CD4-positive, alpha-beta T cell treated with Interleukin-17A for 4 hours (primary cell): ENCODE data around the gene AEBP2.
"Not testable (repeated sequence)": the region's sequence is repeated elsewhere in the genome, so short reads cannot be mapped to it uniquely, and the experiment has no call there.

ENCODE experiments used
- DNase-seq: peaks from one replicate; pipeline ENCODE4 v3.0.0-alpha.2; 2020; ENCODE audit warnings: mixed read lengths

The AEBP2 gene, protein sequence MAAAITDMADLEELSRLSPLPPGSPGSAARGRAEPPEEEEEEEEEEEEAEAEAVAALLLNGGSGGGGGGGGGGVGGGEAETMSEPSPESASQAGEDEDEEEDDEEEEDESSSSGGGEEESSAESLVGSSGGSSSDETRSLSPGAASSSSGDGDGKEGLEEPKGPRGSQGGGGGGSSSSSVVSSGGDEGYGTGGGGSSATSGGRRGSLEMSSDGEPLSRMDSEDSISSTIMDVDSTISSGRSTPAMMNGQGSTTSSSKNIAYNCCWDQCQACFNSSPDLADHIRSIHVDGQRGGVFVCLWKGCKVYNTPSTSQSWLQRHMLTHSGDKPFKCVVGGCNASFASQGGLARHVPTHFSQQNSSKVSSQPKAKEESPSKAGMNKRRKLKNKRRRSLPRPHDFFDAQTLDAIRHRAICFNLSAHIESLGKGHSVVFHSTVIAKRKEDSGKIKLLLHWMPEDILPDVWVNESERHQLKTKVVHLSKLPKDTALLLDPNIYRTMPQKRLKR

DNA sequence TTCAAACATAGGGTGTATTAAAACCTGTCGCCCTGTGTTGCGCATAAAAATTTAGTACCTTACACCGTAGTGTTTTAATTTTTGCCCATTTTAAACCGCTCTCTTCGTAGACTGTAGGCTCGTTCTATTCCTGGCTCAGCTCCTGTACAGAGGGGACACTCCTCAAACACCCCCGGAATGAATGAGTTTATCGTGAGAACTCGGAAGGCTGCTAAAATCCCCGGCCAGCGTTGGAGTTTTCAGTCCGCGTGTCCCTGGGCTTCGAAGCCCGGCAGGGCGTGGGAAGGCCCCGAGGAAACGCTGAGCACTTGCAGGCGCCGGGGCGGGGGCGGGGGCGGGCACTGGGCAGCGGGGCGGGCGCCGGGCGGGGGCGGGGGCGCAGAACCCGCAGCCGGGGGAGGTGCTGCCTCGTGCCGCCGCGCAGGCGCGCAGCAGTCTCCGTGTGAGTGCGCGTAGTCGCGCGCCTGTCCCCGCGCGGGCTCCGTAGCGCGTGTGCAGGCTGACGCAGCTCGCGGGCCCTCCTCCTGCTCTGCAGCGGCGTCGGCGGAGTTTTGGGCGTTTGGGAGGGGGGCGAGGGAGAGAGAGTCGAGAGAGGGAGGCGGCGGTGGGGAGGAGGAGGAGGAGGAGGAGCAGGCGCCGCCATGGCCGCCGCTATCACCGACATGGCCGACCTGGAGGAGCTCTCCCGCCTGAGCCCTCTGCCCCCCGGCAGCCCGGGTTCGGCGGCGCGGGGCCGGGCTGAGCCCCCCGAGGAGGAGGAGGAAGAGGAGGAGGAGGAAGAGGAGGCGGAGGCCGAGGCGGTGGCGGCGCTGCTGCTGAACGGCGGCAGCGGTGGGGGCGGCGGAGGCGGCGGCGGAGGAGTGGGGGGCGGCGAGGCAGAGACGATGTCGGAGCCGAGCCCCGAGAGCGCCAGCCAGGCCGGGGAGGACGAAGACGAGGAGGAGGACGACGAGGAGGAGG is at the start of gene AEBP2:
Gene AEBP2, plus strand, starts transcription at position 434 of the 960 bp plus-strand sequence. Its CDS starts 208 bp downstream, at position 642.
- DNase-seq: peak; percentile 95

DNA sequence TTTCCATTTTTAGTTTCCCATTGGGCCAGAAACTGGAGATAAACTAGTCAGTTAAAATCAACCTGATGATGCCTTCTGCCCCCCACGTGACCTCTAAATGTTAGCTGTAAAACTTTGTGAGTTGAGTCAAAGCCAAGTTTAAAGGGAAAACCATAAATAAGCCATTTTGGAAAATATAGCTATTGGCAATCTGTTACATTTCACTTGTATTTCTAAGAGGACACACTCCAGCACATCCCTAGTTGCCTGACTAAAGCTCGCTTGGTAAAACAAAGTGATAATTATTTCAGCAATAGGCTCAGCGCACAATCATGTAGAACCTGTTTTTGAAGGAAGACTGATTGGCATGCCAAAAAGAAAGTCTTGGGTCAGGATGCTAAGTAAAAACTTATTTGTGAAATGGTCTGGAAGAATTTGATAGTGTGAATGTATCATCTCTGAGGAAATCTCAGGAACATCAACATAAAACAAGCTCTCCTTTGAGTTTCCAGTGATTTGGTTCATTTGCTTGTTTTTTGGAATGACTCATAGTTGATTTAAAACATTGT is 49.2 kb upstream of the AEBP2 start:
- DNase-seq: no peak

DNA sequence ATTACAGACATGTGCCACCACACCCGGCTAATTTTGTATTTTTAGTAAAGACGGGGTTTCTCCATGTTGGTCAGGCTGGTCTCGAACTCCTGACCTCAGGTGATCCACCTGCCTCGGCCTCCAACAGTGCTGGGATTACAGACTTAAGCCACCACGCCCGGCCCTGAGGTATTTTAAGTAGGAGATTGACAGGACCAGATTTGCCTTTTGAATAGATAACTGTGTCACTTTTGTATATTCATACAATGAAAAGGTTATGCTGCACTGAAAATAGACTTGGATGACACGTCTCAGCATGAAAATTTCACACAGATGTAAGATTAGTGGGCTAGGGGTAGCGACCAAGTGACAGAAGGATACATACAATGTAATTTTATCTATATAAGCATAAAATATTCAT is 46.6 kb upstream of the AEBP2 start:
- DNase-seq: not testable (repeated sequence)

DNA sequence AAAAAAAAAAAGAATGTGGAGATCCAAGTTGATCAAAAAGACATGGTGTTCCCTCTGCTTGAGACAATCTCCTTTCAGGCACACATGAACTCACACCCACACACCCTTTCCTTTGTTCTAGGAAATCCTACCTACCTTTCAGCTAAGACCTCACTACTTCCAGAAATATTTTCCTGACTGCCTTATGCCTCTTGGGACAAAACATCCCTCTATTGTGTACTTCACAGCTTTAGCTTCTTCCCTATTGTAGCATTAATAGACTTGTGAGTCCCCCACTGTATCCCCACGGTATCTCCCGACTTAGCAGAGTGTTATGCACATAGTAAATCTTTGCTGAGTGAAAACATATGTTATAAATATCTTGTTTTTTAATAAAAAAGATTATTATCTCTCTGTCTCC is 44.9 kb upstream of the AEBP2 start:
- DNase-seq: no peak

DNA sequence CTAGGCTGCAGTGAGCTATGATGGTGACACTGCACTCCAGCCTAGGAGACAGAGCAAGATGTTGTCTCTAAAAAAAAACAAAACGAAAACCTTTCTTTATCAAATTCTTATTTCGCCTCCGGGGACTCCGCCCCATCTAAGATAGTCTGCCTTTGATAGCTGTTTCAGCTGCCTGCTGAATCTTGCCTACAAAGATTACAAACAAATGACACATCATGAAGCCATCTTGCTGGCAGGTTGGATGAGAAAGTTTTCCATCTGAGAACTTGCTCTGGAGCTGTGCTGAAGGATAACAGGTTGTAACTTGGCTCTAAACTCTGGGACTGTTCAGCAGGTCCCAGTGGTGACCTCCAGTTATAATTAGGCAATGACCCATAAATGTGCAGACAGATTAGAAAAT is 41.8 kb upstream of the AEBP2 start:
- DNase-seq: no peak

DNA sequence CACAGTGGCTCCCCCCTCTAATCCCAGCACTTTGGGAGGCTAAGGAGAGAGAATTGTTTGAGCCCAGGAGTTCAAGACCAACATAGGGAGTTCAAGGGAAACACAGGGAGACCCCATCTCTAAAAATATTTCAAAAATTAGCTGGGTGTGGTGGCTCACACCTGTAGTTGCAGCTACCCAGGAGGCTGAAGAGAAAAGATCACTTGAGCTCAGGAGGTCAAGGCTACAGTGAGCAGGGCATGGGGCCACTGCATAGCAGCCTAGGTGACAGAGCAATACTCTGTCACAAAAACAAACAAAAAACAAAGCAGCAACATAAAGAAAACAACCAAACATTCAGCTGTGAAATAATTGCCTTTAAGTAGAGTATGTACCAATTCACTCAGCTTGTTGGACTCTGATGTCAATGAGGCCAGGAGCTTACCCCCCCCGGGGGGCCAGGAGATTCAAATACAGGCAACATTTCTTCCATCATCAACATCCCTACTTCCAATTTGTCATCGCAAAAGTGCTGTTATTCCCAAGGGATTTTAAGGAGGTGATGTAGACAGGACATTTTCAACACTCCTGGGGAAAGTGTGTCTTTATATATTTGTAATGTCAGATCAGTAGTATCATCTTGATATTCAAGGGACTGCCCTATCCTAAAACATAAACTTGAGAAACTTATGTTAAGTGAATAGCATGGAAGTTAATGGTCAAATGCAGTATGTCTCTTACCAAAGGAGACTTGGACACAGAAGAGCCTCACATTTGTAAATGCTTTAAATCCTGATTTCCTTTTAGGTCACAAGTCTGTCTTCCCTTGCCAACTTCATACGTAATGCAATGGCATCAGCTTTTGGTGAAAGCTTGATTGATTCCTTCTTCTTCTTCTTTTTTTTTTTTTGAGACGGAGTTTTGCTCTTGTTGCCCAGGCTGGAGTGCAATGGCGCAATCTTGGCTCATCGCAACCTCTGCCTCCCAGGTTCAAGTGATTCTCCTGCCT is 40.6 kb upstream of the AEBP2 start:
- DNase-seq: no peak

DNA sequence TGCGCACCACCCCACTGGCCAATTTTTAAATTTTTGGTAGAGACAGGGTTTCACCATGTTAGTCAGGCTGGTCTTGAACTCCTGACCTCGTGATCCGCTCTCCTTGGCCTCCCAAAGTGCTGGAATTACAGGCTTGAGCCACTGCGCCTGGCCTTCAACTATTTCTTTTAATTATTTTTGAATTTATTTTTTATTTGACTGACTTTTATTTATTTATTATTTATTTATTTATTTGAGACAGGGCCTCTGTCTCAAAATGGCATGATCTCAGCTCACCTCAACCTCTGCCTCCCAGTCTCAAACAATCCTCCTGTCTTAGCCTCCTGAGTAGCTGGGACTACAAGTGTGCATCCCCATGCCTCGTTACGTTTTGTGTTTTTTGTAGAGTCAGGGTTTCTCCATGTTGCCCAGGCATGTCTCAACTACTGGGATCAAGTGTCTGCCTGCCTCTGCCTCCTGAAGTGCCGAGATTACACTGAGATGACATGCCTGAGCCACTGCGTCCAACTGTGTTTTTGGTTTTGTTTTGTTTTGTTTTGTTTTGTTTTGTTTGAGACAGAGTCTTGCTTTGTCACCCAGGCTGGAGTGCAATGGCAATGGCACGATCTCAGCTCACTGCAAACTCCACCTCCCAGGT is 38.5 kb upstream of the AEBP2 start:
- DNase-seq: not testable (repeated sequence)

DNA sequence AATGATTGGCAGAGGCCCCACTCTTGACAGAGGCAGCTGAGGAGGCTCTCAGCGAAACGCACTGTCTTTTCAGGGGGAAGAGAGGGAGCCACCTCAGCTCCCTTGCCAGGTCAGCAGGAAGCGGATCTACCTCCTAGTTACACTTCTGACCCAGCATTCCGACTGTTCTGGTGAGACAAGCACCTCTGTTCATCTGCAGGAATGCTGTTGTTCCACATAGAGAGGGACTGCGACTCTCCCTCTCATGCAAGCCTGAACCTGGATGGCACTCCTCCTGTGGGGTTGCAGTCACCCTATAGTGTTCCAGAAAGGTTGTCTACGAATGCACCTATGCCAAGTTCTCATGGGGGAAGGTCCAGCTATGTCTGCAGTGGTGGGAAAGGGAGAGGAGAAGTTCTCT is 37.1 kb upstream of the AEBP2 start:
- no peak for DNase-seq

DNA sequence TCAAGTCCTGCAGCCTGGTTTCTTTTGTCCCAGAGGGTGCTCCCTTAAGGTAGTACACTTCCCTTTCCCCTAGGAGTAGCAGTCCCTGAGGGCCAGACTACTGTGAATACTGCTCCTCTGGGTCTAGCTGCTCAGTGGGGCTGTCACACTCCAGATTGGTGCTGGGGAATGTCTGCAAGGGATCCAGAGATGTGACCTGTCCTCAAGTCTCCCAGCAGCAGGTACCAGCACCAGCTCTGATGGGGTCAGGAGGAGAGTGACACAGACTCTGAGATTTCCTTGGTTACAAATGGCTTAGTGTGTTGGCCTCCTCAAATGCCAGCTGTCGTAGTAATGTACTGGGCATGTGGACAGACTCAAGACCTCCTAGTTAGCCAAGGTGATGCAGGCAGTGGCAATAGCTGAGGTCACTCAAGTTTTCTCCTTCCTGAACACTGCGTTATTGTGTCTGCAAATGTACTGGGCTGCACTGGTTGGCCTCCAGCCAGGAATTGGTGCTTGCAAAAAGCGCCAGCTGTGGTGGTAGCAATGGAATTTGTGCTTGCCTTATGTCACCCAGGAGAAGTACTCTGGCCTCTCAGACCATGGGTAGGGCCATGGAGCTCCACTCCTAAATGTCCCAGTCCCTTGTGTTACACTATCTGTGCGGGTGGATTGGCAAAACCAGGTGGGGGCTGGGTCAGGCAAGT is 36.4 kb upstream of the AEBP2 start:
- no peak for DNase-seq

DNA sequence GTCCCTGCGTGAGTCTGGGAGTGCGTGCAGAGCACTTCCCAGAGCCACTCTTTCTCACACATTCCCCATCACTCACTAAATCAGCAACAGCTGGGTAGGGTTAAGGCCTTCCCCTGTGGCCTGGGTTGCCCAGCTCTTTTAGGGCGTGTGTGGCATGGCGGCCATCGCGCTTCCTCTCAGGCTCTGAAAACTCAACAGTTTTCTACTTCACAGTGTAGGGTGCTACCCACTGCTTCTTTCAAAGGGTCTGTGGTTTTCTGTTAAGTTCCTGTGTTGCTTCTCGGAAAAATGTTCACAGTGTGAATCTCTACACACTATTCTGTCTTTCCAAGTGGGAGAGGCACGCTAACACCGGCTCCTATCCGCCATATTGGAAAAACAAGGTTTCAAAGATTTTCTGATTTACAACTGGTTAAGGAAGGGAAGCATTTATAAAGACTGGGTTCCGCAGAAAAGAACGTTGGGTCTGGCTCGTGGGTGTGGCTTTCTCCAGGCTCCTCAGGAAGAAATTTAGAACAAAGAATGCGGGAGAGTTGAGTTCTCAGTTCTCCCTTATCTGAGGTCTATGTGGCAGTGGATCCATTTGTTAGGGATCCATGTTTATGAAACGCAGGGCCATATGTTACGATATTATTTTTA is 34.9 kb upstream of the AEBP2 start:
- DNase-seq: peak; percentile 17

DNA sequence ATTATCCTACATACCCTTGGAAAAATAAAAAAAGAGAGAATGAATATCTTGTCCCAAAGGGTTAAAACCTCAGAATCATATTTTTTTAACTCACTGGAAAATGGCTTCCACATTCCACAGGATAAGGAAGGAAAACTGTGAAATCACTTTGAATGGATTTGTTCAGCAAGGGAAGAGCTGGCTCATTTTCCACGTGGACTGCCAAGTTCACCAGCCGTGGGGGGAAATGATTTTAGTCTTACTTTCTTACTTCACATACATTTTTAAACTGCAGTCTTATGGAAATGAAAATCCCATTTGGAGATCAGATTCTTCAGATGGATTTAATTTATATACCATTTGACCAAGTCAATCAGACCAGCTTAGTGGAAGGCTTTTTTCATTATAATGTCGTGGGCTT is 29.9 kb upstream of the AEBP2 start:
- DNase-seq: no peak

DNA sequence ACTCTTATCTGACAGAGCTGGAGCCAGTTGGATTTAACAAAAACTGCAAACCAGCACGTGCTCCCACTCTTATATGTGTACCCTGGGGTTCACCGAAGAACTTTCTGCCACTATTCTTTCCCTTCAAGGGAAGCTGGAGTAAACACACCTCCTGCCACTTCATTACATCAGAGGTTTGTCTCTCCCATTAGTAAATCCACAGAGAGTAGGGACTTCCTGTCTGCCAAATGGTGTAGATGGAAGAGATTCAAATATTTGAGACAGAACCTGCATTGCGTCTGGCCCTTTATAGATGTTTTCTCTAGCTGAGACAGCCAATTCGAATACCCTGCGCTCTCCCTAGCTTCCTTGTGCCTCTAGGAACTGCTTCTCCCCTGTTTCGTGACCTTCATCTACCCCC is 29.1 kb upstream of the AEBP2 start:
- no peak for DNase-seq

DNA sequence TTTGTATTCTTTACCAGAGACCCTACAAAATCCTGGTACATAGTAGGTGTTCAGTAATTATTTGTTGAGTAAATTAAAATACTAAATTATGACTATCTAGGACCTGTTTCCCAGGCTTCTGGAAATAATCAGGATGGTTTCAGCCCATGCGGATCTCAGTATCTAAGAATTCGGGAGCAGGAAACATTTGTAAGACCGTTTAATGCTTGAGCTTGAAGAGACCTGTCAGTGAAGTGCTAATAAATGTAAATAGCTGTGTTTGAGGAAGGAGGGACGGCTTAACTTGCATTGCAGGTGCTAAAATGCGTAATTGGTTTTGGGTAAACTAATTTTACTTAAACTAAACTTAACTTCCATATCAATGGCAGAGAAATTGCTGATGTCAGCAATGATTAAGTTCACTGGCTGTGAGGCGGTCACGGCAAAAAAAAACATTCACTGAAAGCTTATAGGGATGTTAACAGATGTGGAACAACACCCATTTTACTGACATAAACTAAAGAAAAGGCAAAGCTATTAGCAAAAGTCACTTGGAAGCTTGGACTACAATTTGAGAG is 28.6 kb upstream of the AEBP2 start:
- DNase-seq: no peak

DNA sequence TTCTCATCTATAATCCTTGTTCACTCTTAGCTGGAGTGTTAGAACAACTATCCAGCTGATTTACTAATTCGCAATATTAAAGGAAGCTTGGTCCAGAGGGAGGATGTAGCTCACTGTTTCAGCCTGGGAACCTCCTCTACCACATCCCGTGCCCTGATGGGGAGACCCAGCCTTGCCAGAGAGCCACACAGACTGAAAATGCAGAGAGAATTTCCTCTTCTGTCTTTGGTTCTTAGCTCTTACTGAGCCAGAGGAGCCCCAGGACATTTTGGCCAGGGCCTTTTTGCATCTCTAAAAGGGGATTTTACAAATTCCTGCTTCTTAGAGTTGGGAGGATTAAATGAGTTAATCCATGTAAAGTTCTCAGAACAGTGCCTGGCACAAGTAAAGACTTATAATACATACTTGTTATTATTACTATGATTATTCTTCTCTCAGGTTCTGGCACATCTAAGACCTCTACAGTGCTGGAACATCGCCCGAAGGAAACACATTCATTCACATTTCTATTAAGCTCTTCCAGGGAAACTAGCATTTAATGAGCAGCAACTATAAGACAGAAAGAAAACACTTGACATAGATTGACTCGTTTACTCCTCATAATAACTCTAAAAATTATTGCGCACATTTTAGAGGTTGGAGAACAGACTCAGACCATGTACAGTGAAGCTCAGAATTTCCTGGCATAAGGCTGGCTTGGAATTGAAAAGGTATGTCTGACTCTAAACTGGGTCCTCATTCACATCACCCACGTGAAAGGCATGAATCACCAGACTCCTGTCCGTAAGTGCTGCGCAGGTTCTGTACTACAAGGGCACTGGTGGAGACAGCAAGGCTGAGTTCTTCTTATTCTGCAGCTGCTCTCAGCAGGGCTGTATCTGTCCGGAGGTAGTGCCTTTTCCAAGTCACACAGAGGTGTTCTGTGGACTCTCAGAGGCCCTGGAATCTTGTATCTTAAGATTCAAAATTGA is 27.8 kb upstream of the AEBP2 start:
- no peak for DNase-seq

DNA sequence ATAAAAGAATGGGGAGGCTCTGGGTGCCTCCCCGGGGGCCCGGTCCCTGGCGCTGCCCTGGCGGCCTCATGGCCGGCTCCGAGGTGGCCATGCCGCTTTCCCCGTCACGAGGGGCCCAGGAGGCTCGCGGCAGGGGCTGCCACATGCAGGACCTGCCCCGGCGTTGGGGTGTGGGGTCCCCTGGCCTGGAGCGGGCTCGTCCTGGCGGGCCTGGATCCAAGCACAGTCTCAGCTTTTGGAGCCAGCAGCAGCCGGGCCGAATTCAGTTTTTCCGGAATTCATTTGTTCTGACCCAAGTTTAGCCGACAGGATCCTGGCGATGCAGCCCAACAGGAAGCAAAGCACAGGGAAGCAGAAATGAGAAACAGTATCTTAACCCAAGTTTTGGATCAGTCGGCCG is 26.4 kb upstream of the AEBP2 start:
- DNase-seq: no peak

DNA sequence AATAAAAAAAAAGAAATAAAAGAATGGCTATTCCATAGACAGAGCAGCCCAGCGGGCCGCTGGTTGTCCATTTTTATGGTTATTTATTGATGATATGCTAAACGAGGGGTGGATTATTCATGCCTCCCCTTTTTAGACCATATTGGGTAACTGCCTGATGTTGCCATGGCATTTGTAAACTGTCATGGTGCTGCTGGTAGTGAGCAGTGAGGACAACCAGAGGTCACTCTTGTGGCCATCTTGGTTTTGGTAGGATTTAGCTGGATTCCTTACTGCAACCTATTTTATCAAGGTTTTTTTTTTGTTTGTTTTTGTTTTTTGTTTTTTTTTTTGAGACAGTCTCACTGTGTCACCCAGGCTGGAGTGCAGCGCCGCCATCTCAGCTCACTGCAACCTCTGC is 25.7 kb upstream of the AEBP2 start:
- not testable (repeated sequence) for DNase-seq

DNA sequence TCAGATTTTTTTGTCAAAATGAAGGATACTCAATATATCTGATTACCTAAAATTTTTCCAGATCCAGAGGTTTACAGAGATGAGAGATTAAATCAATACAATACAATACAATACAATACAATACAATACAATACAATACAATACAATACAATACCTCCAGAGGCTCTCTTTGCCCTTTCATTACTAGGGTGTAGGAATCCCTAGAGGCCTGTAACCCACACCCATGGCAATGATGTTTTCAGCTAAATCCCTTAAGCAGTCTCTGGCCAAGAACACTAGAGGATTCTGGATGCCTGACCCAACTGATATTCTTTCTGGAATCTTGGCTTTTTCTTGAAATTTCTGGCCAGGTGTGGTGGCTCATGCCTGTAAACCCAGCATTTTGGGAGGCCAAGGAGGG is 23.7 kb upstream of the AEBP2 start:
- DNase-seq: no peak

DNA sequence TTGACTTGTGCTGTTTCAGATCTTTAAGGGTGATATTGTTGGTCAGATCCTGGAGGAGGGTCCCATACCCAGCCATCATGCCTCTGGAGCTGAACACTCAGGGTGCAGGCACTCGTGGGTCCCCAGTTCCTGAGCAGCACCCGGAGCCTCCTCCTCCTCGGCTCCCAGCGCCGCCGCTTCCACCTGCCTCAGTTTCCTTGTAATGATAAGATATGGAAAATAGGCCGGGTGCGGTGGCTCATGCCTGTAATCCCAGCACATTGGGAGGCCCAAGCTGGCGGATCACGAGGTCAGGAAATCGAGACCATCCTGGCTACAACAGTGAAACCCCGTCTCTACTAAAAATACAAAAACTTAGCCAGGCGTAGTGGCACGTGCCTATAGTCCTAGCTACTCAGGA is 20.2 kb upstream of the AEBP2 start:
- no peak for DNase-seq
